Stromal cell of bone marrow (primary cell): ENCODE measurements around the gene SESN1.

ENCODE experiments used
- DNase-seq: peaks from one replicate; pipeline ENCODE4 v3.0.0-alpha.2; 2012; ENCODE audit warnings: low read depth

Gene SESN1

DNA sequence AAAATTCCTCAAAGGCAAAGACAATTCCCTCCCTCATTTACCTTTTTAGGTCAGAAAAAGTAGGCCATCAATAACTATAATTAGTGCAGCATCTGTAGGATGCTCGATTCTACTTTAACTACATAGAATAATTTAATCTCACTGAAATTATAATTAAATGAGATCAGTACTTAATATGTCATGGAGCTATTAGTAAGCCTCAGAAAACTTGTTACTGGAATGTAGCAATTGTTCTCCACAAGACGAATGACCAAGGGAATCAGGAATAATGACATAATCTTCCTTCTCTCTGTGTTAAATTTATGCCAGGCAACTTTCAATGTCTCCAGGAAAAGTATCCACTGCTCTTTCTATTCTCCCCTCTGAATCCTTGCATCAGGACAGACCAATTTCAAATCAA, 34.1 kb downstream of the SESN1 start:
- no peak for DNase-seq

- peak; percentile 36 for DNase-seq
Observed at GRCh38 chr6:109059571-109060021, 35.0 kb downstream of the SESN1 start.

DNA sequence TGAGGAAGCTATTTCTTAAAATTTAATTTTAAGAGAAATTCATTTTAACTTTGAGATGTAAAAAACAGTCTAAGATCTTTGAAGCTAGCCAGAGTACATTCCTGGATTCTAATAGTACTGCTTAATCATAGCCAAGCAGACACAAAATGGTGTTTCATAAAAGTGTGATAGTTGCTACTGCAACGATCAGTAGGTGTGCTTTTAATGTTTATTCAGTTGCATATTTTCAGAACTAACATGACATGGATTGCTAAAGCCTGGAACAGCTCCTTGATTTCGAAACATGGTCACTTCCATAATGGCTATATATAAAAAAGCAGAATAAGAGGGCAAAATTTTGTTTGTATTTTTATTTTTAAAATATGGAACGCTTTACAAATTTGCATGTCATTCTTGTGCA, 35.5 kb downstream of the SESN1 start:
- no peak for DNase-seq

DNA sequence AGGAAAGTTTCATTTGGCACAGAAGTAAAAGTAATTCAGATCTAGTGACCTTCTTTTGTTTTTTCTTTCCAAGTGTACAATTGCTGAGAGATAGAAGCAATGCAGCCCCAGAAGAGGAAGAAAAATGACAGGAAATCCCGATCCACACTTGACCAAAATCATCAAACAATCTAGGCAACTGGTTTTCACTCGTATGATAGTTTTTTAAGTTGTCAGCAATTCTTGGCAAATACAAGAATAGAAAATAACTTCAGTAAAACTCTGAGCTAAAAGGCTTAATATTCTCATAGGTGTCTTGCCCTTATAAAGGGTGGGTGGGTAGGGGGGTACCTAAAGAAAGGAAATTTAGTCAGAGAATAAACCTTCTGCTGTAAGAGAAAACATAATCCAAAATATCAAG, 36.0 kb downstream of the SESN1 start:
- DNase-seq: no peak

GRCh38 chr6:109056661-109057060, 38.0 kb downstream of the SESN1 start:
- DNase-seq: no peak

DNA sequence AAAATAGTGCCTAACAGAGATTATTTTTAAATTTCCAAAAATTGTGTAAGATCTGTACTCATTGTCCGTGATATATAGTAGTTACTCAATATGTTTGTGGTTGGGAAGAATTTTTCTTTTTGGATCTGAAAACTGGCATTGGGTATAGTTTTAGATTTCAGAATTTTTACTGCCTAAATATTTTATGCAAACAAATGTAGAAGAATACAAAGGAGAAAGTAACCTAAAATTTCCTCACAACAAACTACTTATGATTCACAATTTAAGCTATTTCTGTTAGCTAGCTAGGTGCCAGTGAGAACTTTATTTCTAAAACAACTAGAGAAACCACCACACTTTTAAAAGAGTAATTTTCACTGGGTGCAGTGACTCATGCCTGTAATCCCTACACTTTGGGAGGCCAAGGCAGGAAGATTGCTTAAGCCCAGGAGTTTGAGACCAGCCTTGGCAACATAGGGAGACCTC, 38.8 kb downstream of the SESN1 start:
- DNase-seq: peak; percentile 53

GRCh38 chr6:109053336-109053735, 41.3 kb downstream of the SESN1 start:
- DNase-seq: no peak

GRCh38 chr6:109052852-109053251, 41.8 kb downstream of the SESN1 start:
- DNase-seq: no peak

DNA sequence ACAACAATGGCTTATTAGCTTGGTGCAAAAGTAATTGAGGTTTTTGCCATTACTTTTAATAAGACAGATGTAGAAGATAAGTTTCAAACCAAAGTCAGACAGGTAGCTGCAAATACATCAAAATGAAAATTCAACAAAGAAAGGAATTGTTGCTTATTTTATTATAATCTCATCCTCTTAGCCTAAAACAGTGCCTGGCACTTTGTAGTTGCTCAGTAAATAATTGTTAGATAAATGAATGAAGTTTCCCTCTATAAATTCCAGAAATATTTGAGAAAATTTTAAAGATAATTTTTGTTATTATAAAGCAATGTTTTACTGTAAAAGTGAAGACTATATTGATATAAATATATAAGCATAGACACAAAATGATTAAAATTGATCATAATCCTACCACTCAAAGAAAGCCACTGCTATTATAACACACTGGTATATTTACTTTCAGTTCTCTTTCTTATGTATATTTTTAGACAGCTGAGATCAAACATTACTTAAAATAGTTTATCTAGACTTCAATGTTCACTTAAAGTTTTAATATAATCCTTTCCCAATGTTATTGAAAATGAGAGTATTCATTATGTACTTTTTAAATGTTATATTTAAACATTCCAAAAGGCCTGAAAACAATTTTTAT, 42.5 kb downstream of the SESN1 start:
- DNase-seq: no peak

DNA sequence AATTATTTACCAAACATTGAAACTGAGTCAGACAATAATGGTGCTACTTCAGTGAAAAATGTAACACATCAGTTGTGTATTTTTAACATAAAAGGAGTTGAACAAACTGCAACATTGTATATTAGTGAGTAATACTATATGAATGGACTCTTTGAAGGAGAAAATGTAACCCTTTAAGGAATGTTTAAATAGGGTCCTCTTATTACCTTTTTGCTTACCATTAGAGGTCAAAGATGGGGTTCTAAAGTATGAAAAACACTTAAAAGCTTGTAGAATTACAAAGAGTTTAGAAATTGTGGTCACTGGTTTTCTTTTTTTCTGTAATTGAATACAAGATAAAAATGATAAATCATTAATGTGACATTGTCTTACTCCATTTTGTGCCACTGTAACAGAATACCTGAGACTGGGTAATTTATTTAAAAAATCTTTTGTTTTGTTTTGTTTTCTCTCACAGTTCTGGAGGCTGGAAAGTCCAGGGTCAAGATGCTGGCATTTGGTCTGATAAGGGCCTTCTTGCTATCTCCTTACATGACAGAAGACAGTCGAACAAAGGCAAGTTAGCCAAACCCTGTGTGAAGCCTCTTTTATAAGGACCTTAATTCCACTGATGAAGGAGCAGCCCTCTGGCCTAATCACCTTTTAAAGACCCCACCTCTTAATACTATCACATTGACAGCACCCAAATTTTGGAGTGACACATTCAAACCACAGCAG, 43.2 kb downstream of the SESN1 start:
- no peak for DNase-seq

- DNase-seq: no peak
Observed at GRCh38 chr6:109050447-109051102, 44.1 kb downstream of the SESN1 start.

- DNase-seq: no peak
Observed at GRCh38 chr6:109050012-109050411, 44.6 kb downstream of the SESN1 start.

- no peak for DNase-seq
Observed at GRCh38 chr6:109048670-109049415, 45.8 kb downstream of the SESN1 start.

DNA sequence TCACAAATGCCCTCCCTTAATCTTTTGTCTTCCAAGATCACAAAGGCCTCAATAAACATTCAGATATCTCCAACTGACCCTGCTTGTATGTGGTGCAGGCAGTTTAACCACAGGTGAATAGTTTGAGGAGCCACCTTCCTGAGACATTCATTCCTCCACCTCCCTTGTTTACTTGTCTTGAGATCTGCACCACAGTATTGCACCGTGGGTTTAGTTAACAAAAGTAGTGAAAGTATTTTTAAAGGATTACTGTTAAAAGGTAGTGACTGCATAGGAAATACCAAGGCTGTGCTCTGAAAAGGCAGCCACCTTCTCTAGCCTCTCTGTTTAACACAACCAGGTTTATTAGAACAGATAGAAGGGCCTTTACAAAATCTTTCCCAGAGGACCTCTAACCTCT, 46.5 kb downstream of the SESN1 start:
- no peak for DNase-seq

- no peak for DNase-seq
Observed at GRCh38 chr6:109045493-109045892, 49.2 kb downstream of the SESN1 start.

DNA sequence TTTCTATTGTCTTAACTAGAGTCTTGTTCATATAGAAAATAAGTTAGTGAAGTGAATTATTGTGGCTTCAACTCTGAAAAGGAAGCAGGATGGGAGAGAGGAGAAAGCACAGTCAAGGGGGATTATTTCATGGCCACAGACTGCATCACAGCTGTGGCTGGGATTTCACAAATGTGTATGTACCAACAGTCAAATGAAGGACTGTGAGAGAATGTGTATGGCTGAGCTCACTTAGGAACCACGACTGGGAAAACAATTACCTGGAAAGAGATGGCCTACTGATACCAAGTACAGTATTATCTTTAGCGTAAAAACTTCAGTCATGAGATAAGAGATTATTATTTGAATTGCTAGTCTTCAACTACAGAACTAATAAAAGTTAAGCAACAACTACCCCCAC, 54.9 kb downstream of the SESN1 start:
- DNase-seq: no peak

GRCh38 chr6:109038837-109039398, 55.7 kb downstream of the SESN1 start:
- no peak for DNase-seq

GRCh38 chr6:109036574-109037294, 57.9 kb downstream of the SESN1 start:
- DNase-seq: no peak

GRCh38 chr6:109034526-109034925, 60.1 kb downstream of the SESN1 start:
- peak; percentile 13 for DNase-seq

DNA sequence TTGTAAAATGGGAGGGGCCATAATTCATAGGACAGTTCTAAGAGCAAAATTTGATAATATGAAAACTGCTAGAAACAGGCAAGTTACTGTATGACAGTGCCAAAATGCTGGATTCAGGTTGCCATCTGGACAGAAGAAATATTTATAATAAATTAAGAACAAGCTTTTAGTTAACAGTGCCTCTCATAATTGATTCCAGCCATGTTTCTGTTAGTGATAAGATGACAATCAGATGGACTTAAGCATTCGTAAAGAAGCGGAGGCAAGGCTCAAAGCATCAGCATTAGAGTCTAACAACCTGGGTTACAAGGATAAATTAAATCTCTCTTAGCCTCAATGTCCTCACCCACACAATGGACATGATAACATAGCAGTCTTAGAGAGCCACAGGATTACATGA, 61.0 kb downstream of the SESN1 start:
- DNase-seq: no peak

GRCh38 chr6:109031416-109031815, 63.2 kb downstream of the SESN1 start:
- DNase-seq: no peak
